ENCODE results near the gene PTPN23.
"Not testable (repeated sequence)": the region's sequence is repeated elsewhere in the genome, so short reads cannot be mapped to it uniquely, and the experiment has no call there.

PTPN23 gene

GRCh38 chr3:47452453-47453215 is 71.8 kb downstream of the PTPN23 start:
- no peak for DNase-seq (ENCODE audit: low read depth in 2 of 2)

GRCh38 chr3:47455806-47456452 is 75.1 kb downstream of the PTPN23 start:
- no peak for DNase-seq (ENCODE audit: low read depth in 2 of 2)

GRCh38 chr3:47456984-47457383 is 76.2 kb downstream of the PTPN23 start:
- DNase-seq (ENCODE audit: low read depth in 2 of 2): no peak

GRCh38 chr3:47459534-47460085 is 78.8 kb downstream of the PTPN23 start:
- DNase-seq (ENCODE audit: low read depth in 2 of 2): not testable (repeated sequence)

Data from stimulated activated CD4-positive, alpha-beta T cell treated with anti-CD3 and anti-CD28 coated beads, Interleukin-12 subunit alpha, Interleukin-12 subunit beta, amount 100 ng/mL, for 24 hours (primary cell).